GM10266 (cell line): ENCODE results near the gene CDH4.

Experiments
- DNase-seq: peaks from one replicate; pipeline ENCODE4 v3.0.0; 2012; ENCODE audit errors: extremely low spot score
- CTCF ChIP-seq: IDR thresholded peaks from 2 replicates; pipeline ENCODE4 v1.5.1; 2012; ENCODE audit warnings: mild to moderate bottlenecking, low read depth; ENCODE audit not compliant: control insufficient read depth, insufficient read depth; ENCODE audit errors: missing control alignments

CDH4 gene

GRCh38 chr20:61619751-61620150 is 367.7 kb downstream of the CDH4 start:
- no peak for DNase-seq
- no peak for TF ChIP-seq CTCF

DNA sequence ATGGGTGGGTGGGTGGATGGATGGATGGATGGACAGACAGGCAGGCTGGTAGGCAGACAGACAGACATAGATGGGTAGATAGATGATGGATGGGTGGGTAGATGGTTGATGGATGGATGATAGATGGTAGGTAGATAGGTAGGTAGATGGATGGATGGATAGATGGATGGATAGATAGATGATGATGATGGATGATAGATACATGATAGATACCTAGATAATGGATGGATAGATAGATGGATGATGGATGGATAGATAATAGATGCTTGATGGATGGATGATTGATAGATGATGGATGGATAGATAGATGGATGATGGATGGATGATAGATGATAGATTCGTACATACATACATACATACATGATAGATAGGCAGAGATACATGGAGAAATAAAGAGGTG is 368.1 kb downstream of the CDH4 start:
- no peak for DNase-seq
- no peak for TF ChIP-seq CTCF

DNA sequence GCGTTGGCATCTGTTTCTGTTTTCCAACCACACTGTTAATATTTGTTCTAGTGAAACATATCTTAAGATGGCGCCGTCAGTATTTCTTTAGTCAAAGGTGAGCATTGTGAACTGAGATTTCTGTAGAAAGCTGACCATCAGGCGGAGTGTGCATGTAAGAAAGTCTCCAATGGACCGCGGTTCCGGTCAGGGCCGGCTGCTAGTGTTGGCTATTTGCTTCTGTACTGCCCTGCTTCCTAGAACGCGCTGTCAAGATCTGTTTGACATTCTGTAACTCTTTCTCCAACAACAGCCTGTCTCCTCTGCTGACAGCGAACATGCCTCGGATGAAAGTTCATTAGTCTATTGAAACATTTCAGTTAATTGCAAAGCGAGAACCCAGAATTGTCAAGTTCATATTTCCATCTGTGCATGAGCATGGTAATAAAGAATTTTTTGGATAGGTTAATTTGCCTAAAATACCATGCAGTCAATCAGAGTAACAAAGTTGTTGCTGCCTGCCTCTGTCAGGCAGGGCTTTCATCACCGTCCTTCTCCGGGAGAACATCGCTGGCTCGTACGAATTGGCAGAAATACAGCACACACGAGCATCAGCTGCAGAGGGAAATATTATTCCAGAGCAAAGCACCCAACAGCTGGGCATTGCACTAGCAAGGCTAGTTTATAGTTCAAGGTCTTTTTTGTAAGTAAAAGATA is 369.1 kb downstream of the CDH4 start:
- TF ChIP-seq CTCF = no peak
- no peak for DNase-seq

GRCh38 chr20:61621852-61622251 is 369.8 kb downstream of the CDH4 start:
- no peak for TF ChIP-seq CTCF
- DNase-seq = no peak

- DNase-seq = no peak
- no peak for TF ChIP-seq CTCF
Measured at GRCh38 chr20:61623451-61623850, 371.4 kb downstream of the CDH4 start.

DNA sequence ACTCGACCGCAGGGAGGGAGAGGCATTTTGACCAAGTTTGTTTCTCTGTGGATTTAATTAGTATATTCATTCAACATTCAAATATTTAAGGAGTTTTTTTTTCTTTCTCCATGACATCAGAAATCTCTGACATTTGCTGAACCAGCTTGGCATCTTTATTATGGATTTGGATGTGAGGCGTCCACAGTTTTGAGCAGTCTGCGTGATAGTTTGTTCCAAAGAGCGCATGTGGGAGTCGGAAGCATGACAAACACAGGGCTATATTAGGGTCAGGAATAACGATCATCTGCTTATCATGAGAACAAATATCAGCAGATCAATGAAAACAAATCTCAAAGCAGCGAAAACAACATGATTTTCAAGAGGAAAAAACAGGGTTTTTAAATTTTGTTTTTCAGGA is 373.2 kb downstream of the CDH4 start:
- DNase-seq = no peak
- no peak for TF ChIP-seq CTCF

- no peak for TF ChIP-seq CTCF
- DNase-seq = no peak
Measured at GRCh38 chr20:61626412-61626811, 374.4 kb downstream of the CDH4 start.
